Medulla oblongata (tissue), 1 donor: Measurements from ENCODE around the gene ZNF462.
"Not testable (repeated sequence)": the region's sequence is repeated elsewhere in the genome, so short reads cannot be mapped to it uniquely, and the experiment has no call there.

ENCODE experiments used
- DNase-seq: peaks from one replicate; pipeline ENCODE4 v3.0.0-alpha.2; 2015; ENCODE audit errors: extremely low spot score

The ZNF462 gene

GRCh38 chr9:106962122-106962521 is 99.2 kb downstream of the ZNF462 start:
- no peak for DNase-seq

DNA sequence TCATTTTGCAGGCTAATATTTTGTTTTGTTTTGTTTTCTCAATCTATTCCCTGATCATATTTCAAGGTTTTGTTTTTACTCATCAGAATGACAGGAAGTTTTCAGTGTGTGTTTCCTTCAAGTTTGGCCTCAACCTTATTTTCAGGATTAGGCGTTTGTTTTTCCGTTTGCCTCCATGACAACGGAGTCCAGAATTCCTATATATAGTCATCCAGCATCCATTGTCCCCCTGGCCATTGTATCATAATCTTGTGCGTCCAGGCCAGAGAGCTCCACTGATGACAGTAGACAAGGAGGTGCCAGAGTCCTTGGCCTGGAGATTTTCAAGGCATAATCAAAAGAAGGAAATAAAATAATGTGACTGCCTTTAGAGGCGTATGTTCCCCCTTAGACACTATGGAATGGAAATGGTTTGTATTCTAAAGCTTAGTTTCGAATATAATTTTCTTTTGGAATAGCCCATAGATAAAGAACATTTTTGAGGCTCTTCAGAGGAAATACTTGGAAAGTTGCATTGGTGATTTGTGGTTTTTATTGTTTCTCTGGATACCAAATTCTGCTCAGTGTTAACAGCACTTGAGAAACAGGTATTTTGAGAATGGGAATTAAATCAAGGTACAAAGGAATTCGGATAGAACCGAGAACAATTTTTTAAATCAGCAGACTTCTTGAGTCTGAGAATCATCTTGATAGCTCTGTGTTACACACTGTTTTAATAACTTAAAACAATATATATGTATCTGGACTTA is 99.8 kb downstream of the ZNF462 start:
- no peak for DNase-seq

- no peak for DNase-seq
Measured at GRCh38 chr9:106963684-106964083, 100.7 kb downstream of the ZNF462 start.

DNA sequence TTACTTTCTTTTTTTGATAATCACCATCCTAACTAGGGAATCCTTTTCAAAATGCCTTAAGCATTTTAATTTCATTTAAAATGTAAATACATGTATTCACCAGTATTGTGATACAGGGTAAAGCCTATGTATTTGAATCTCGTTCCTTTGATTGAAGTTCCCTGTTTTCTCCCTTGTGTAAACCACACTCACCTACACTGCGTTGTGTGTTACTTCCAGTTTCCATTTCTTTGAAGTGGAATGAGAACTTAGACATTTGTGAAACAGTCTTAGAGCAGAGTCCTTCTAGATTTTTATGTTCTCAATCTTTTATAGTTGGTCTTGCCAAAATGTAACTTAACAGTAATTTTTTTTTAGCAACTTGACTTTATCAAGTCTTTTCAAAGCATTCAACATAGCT is 101.4 kb downstream of the ZNF462 start:
- no peak for DNase-seq

DNA sequence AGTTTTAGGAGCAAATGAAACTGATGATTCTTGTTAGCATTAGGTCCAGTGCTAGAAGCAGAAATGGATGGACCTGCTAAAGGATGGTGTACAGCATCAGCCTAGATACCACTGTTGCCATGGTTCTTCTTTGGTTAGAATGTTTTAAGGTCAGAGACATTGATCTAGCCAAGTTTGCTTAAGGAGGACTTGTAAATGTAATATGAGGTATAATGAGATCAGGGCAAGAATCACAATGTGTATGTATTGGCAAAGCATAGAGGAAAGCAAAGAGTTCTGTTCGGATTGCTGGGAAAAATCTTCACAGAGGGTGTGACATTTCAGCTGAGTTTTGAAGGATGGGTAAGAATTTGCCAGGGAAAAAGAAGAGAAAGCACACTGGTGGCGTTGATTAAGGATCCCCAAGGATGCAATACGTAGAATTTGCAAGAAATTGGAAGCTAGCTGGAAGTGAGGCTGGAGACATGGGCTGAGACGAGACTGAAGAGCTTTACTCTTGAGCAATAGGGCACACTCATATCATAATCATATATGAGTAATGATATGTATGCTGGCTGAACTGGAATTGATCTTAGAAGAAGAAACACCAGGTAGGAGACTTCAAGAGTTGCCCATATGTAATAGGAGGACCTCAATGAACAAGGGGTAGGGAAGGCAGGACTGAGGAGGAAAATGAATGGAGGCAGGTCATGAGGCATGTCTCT is 102.0 kb downstream of the ZNF462 start:
- no peak for DNase-seq

GRCh38 chr9:106966481-106966880 is 103.5 kb downstream of the ZNF462 start:
- DNase-seq: no peak

- no peak for DNase-seq
Measured at GRCh38 chr9:106969696-106970095, 106.7 kb downstream of the ZNF462 start.

GRCh38 chr9:106970219-106970975 is 107.4 kb downstream of the ZNF462 start:
- DNase-seq: peak; percentile 37

DNA sequence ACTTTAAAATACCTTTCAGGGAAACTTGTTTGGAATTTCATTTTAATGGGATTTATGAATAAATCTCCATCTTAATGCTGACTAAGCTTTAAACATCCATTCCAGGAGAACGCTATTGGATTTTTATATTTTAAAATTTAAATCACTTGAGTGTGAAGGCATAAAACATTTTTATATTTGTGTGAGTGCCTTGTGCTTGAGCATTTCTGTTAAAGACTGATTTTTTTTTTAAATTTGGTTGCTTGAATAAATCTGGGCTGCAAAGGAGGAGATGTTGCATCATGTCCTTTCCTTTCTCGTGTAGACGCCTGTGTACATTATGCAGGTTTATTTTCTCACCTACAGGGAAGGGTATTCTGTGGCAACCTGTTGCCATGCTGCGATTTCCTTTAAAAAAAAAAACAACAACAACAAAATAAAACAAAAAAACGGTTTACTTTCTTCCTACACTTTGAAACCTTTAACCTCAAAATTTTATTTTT is 108.1 kb downstream of the ZNF462 start:
- no peak for DNase-seq

DNA sequence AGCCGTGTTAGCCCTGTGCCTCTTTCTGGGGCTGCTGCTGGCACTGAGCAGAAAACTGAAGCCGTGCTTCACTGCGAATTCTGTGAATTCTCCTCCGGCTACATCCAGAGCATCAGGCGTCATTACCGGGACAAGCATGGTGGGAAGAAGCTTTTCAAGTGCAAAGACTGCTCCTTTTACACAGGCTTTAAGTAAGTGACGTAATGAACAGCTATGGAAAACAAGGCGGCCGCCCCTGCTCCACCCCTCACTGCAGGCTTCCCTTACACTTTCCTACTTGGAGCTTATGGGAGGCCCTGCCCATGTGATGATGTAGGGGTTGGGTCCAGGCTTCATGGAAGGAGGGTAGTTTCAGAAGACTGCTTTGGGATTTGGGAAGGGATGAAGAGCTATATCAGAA is 109.1 kb downstream of the ZNF462 start:
- no peak for DNase-seq

DNA sequence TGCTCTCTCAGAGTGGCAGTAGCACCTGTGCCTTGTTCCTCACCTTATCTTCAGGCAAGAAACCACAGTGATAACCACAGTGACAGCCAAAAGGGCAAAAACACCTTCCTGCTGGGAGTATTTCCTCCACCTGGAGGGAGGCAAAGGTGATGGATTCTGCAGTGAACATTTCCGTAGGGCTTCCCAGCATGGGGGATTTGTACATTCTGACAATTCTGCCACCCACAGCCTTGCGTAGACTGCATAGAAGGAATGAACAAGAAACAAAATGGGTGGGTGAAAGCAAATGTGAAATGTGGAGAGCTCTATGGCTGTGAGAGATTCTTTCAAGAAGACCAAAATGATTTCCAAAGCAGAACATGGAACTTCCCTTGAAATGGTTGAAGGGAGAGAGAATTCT is 111.4 kb downstream of the ZNF462 start:
- DNase-seq: no peak

DNA sequence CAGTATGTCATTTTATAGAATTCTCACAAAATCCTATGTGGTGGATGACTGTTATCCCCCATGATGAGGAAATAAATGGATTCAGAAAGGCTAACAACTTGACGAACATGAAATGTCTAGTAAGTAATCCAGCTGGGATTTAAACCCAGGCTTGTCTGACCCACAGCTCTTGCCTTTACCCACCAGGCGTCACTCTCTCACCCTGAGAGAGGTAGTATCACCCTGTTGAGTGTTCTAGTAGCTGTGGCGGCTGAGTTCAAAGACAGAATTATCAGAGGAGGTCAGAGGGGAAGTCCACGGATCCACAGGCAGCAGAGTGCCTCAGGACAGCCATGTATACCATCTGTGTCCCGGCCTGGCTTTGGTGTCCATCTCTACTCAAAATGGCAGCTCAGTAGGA is 113.8 kb downstream of the ZNF462 start:
- no peak for DNase-seq

DNA sequence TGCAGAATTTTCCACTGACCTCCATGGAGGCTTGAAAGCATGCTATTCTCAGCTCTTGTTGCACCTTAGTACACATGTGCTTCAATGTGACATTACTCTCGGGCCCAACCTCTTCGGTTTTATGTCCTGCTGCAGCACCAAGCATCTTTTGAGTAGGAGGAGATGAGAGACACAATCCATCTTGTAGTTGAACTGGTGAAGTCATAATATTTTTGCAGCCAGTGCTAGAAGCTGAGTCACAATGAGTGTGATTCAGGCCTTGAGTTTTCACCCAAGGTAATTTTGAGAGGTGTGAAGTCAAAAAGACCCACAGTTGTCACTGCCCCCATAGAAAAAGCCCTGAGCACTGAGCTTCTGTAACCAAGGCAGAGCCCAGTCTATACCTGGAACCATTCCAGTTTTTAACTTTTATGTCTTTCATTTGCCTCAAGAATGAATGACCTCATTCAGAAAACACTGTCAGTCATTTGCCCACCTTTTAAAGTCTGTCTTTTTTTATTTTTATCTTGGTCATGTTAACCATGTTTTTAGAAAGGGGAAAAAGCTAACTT is 117.7 kb downstream of the ZNF462 start:
- no peak for DNase-seq

DNA sequence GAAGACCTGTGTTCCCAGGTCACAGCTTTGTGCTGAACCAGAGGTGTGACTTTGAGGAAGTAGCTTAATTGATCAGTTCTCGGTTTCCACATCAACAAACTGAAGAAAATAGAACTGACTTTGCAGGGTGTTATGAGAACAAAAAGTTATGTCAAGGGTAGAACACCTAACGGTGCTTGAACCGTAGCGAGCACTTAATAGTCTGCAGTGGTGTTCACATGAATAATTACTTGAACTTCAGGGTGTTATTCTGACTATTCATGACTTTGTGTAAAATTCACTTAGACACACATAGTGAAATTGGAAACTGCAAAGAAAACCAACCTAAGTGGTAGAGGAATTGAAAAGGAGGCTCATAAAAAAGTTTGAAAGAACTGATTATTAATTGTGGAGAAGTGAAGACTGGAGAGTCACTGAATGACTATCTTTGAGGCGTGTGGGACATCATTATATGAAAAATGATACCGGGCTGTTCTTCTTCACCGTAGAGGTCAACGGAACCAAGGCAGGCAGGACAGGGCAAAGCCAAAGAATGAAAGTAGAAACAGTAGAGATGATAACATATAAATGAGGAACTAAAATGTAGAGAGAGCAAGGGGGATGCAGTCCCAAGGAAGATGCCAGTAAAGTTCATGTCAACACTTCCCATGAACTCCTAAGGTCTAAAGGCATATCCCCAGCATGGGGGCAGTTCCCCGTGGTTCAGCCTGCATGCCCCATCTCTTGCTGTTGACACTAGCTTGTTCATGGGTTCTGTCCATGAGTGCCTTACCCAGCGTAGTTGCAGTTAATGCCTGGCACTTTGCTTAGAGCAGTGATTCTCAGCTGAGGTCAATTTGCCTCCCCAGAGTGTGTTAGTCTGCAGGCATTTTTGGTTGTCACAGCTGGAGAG is 118.7 kb downstream of the ZNF462 start:
- no peak for DNase-seq

- DNase-seq: no peak
Measured at GRCh38 chr9:106982636-106983035, 119.7 kb downstream of the ZNF462 start.

DNA sequence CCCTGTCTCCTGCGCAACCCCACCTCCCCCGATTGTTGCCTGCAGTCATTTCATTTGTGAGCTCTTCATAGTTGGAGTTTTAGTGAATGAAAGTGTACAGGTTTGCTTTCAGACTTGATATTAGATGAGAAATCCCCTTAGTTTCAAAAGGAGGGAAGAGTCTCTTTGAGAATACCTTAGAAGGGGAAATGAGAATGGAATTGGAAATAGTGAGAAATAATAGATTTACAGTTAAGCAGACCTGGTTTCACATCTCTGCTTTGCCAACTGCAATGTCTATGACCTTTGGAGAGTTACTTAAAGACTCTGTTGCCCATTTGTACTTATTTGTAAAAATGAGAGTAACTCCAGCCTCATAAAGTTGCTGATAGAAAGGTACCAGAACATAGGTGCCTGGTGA is 120.4 kb downstream of the ZNF462 start:
- DNase-seq: no peak

GRCh38 chr9:106989904-106990303 is 126.9 kb downstream of the ZNF462 start:
- not testable (repeated sequence) for DNase-seq

GRCh38 chr9:106992186-106992585 is 129.2 kb downstream of the ZNF462 start:
- no peak for DNase-seq

GRCh38 chr9:106993603-106994002 is 130.6 kb downstream of the ZNF462 start:
- DNase-seq: no peak

GRCh38 chr9:106994463-106994862 is 131.5 kb downstream of the ZNF462 start:
- DNase-seq: no peak

DNA sequence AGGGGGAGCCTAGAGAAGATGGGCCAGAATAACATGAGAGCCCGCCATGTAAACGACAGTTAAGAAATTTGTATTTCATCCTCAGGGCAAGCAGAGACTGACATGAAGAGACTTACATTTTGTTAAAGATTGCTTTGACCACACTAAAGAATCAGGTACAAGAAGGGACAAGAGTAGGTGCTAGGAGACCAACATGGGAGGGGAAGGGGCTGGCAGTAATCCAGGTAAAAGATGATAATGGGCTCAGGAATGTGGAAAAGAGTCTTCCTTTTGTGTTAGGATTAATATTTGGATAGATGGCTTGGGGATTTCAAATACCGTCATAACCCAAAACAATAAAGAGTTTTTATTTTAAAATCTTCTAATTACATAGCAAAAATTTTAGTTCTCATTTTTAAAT is 137.3 kb downstream of the ZNF462 start:
- DNase-seq: no peak
